Heart right ventricle (tissue), 16 donors: Measurements from ENCODE around the gene ADNP. TPM values are rescaled to one million over a fixed set of nuclear protein-coding genes. Genes with fewer than 3 reads are reported as not detected.

Experiments
- ATAC-seq, 8 donors: fragments of 200-7000 bp; cut with Tn5 transposase; one replicate each; pipeline ENCODE4 v1.9.1; 2020; ENCODE audit warnings: mild to moderate bottlenecking in 8 of 8, moderate library complexity in 8 of 8, moderate number of reproducible peaks in 1 of 8
- DNase-seq, 2 donors: peaks; one replicate each; pipeline ENCODE4 v3.0.0-alpha.2; 2020
- H3K27ac ChIP-seq, 10 donors: fragments of 200-600 bp; sonication (generic) in 2 of 10; one replicate each; pipeline versions ENCODE4 v1.5.0 to v1.8.0; 2020 to 2022; ENCODE audit warnings: mild to moderate bottlenecking in 3 of 10
- H3K27me3 ChIP-seq, 7 donors: fragments of 200-600 bp; one replicate each; pipeline ENCODE4 v1.8.0; 2021 to 2022; ENCODE audit warnings: mild to moderate bottlenecking in 2 of 7
- H3K36me3 ChIP-seq, 9 donors: fragments of 200-600 bp; sonication (generic) in 1 of 9; one replicate each; pipeline versions ENCODE4 v1.5.0 to v1.8.0; 2020 to 2022; ENCODE audit warnings: mild to moderate bottlenecking in 2 of 9
- H3K4me1 ChIP-seq, 9 donors: fragments of 200-600 bp; sonication (generic) in 1 of 9; one replicate each; pipeline versions ENCODE4 v1.5.0 to v1.8.0; 2020 to 2022; ENCODE audit warnings: mild to moderate bottlenecking in 4 of 9
- H3K4me3 ChIP-seq, 10 donors: fragments of 200-600 bp; sonication (generic) in 2 of 10; one replicate each; pipeline versions ENCODE4 v1.5.0 to v1.8.0; 2020 to 2022; ENCODE audit warnings: mild to moderate bottlenecking in 7 of 10, moderate library complexity in 2 of 10
- H3K9me3 ChIP-seq, 11 donors: fragments of 200-600 bp in 10 of 11; sonication (generic) in 2 of 11; one replicate each; pipeline versions ENCODE4 v1.5.0 to v1.8.0; 2013 to 2022; ENCODE audit warnings: mild to moderate bottlenecking in 2 of 11, control low read depth in 1 of 11, moderate library complexity in 1 of 11
- CTCF ChIP-seq, 9 donors: fragments of 200-600 bp; sonication (generic) in 2 of 9; IDR thresholded peaks; one replicate each; pipeline versions ENCODE4 v1.5.0 to v1.8.0; 2021 to 2022; ENCODE audit warnings: antibody characterized with exemption in 9 of 9, mild to moderate bottlenecking in 5 of 9, moderate library complexity in 1 of 9
- WGBS, 2 donors: extraction: QIAGEN DNeasy Blood & Tissue Kit; methylation state at CpG; one replicate each; pipeline ENCODE4 v1.1.7; 2013; ENCODE audit warnings: inconsistent platforms in 1 of 2; 5-methylcytosine and 5-hydroxymethylcytosine counted together
- intact Hi-C, 10 donors: fragments of 100-400 bp; cut with DNase I; formaldehyde crosslinking; loops; one replicate each; pipeline versions ENCODE4 v1.11.1 to v1.14.2; 2022
- polyA plus RNA-seq, 2 donors: library from polyadenylated mRNA; stranded (reverse); fragments of 200-250 nt; gene quantifications; one replicate each; pipeline ENCODE4 v1.2.3, GENCODE V29; 2013
- total RNA-seq, 10 donors: library from RNA; stranded (reverse); fragmentation: NEBNext Ultra II Directional in 3 of 10; extraction: Animal tissue kit (Norgen Biotek cat#: 25700) in 3 of 10; gene quantifications; one replicate each; pipeline versions ENCODE4 v1.2.1 to v1.2.4, GENCODE V29; 2021 to 2023
- donor health status: Arrhythmogenic right ventricular cardiomyopathy.
- donor health status: ischemic (EF 13 %, LVEDD 7.1; RV severe dilation, severe dysfunction).
- donor health status: healthy with polysubstance abuse.
- donor health status: DM: no; HTN: yes; CAD: no.
- donor health status: DM: no; HTN: no; CAD: no.
- donor health status: ischemic (EF 25% LVEDD 6.9; RV normal size, moderate dysfunction).
- donor health status: ischemic (EF 25% LVEDD 5.7; RV mildly dilated, moderate dysfunction).
- donor health status: healthy.
- donor health status: DM: yes; HTN: yes; CAD: no.
- donor health status: Ischemic cardiomyopathy.
- donor health status: ischemic (EF 35%, LVEDD 5.7; RV mildly dilated, moderate dysfunction).
- donor health status: nonischemic (EF 11% LVEDD 7.7; RV severe dilation, severe dysfunction).
- donor health status: DM: yes; HTN: yes; CAD: no.
- donor health status: PGD.
- donor health status: ischemic (EF 29% LVEDD 5.4; RV normal size, mild dysfunction).
- donor health status: nonischemic (EF 23%, LVEDD 6.1; RV moderate dilation, normal function).

ADNP gene
- total and polyA plus RNA-seq, 12 donors: 14.6 to 46.1 (median 37.9) TPM

- no peaks in the 10 kb centered on the region for H3K27me3 ChIP-seq
- peak overlapping the region in 1 of 10 donors; percentile 36 for H3K27ac ChIP-seq
- H3K9me3 ChIP-seq: no peaks in the 10 kb centered on the region
- no peak for DNase-seq
- intact Hi-C loops: loop anchor here in 1 of 10 donors (10.0 kb wide), 1 partner anchor 122 kb away; the partner anchor contains the start of gene BCAS4
- no peak overlapping the region for H3K4me3 ChIP-seq
- peaks cover 13 to 95% (median 82%) of the 10 kb centered on the region in 9 donors for H3K4me1 ChIP-seq
- peaks cover 0 to 18% (median 0%) of the 10 kb centered on the region in 9 donors for H3K36me3 ChIP-seq
- ATAC-seq: no peak
- 66 to 68% methylated on average over 3 of the region's 3 CpGs for WGBS, 2 donors
- TF ChIP-seq CTCF (IDR thresholded peaks at IDR 0.05): no peak
These were observed 14.3 kb downstream of the ADNP start for GRCh38 chr20:50916934-50917333.

- H3K4me1 ChIP-seq: peaks cover 13 to 94% (median 83%) of the 10 kb centered on the region in 9 donors
- no peak for TF ChIP-seq CTCF (IDR thresholded peaks at IDR 0.05)
- no peaks in the 10 kb centered on the region for H3K9me3 ChIP-seq
- peaks cover 0 to 18% (median 0%) of the 10 kb centered on the region in 9 donors for H3K36me3 ChIP-seq
- H3K4me3 ChIP-seq: no peak overlapping the region
- no peaks in the 10 kb centered on the region for H3K27me3 ChIP-seq
- ATAC-seq: peak in 7 of 8 donors; percentile 52 to 87 (median 67)
- DNase-seq: no peak
- H3K27ac ChIP-seq: peak overlapping the region in 2 of 10 donors; percentile 6 to 36
- WGBS, 2 donors: 34 to 42% methylated on average over 5 of the region's 5 CpGs
- intact Hi-C loops: loop anchor here in 1 of 10 donors (10.0 kb wide), 1 partner anchor 121 kb away; the partner anchor contains the start of gene BCAS4
These were observed 15.0 kb downstream of the ADNP start for GRCh38 chr20:50916257-50916656.

DNA sequence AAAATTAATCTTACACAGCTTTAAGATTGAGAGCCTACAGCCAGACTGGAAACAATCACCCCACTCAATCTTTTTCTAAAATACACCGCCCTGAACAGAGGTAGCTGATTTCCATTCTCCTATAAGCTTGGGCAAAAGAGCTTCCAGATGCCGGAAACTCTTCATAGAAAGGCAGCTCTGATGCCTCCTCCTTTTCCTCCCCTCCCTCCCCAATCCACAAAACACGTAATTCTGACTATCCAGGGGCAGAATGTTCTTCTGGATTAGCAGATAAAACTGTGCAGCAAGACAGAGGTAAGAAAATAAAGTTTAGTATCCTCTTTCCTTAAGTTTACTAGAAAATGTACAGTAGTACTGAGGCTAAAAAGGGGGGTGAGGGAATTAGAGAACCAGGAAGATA, 15.8 kb downstream of the ADNP start:
- DNase-seq (no peak), ATAC-seq (peak in 5 of 8 donors; percentile 22 to 48 (median 37))
- Histone ChIP-seq H3K9me3 (no peaks in the 10 kb centered on the region), H3K4me3 (no peak overlapping the region), H3K36me3 (peaks cover 0 to 15% (median 0%) of the 10 kb centered on the region in 9 donors), H3K27ac (peak overlapping the region in 1 of 10 donors; percentile 36), H3K4me1 (peaks cover 15 to 94% (median 84%) of the 10 kb centered on the region in 9 donors), H3K27me3 (no peaks in the 10 kb centered on the region)
- TF ChIP-seq CTCF (IDR thresholded peaks at IDR 0.05): no peak
- WGBS, 2 donors: 20 to 33% methylated on average over 3 of the region's 3 CpGs
- intact Hi-C loops: loop anchor here in 1 of 10 donors (10.0 kb wide), 1 partner anchor 121 kb away; the partner anchor contains the start of gene BCAS4

DNA sequence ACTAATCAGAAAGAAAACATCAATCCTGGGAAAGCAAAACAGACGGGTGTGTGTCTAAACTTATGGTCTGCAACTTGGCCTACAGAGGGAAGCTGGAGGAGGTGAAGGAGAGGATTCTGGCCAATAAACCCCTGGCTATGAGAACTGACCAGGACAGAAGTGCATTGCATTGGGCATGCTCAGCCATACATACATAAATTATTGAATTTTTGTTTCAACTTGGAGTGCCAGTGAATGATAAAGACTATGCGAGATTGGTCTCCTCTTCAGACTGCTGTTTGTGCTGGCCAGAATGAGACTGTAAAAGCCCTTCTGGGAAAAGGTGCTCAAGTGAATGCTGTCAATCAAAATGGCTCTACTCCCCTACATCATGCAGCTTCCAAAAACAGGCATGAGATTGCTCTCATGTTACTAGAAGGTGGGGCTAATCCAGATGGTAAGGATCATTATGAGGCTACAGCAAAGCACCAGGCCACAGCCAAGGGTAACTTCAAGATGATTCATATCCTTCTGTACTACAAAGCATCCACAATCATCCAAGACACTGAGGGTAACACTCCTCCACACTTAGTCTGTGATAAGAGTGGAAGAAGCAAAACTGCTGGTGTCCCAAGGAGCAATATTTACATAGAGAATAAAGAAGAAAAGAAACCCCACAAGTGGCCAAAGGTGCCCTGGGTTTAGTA, 17.4 kb downstream of the ADNP start:
- TF ChIP-seq CTCF (IDR thresholded peaks at IDR 0.05): no peak
- DNase-seq (no peak), ATAC-seq (peak in 5 of 8 donors; percentile 20 to 81 (median 44))
- intact Hi-C loops: loop anchor here in 1 of 10 donors (10.0 kb wide), 1 partner anchor 119 kb away; the partner anchor contains the start of gene BCAS4
- 45 to 50% methylated on average over 2 of the region's 2 CpGs for WGBS, 2 donors
- Histone ChIP-seq H3K9me3 (no peaks in the 10 kb centered on the region), H3K4me3 (no peak overlapping the region), H3K27ac (no peak overlapping the region), H3K27me3 (no peaks in the 10 kb centered on the region), H3K4me1 (peaks cover 15 to 96% (median 72%) of the 10 kb centered on the region in 9 donors), H3K36me3 (peaks cover 0 to 10% (median 0%) of the 10 kb centered on the region in 9 donors)
